BJ (cell line): ENCODE data around the gene ACTR5. TPM values are rescaled to one million over a fixed set of nuclear protein-coding genes. Genes with fewer than 3 reads are reported as not detected.

Source experiments
- CTCF ChIA-PET: fragments of 350-600 bp; formaldehyde crosslinking; extraction: SDS; loops from one replicate; lab custom pipeline; 2021; ENCODE audit warnings: antibody characterized with exemption, inconsistent platforms; lab: Yijun Ruan, JAX
- POLR2A ChIA-PET: fragments of 300-600 bp; sonication (Branson Sonifier 250); formaldehyde crosslinking; extraction: SDS; loops from one replicate; lab custom pipeline; 2021; ENCODE audit warnings: antibody characterized with exemption; lab: Charles Lee
- DNase-seq: peaks from one replicate; pipeline ENCODE4 v3.0.0-alpha.2; 2011; ENCODE audit warnings: low read depth
- H3K27me3 ChIP-seq: 2 replicates; pipeline ENCODE4 v1.6.0; 2011; ENCODE audit warnings: low read length; ENCODE audit not compliant: control insufficient read depth, insufficient read depth
- H3K36me3 ChIP-seq: 2 replicates; pipeline ENCODE4 v1.5.1; 2011; ENCODE audit warnings: low read length; ENCODE audit not compliant: control insufficient read depth, insufficient read depth
- H3K4me3 ChIP-seq: 2 replicates; pipeline ENCODE4 v1.5.1; 2011; ENCODE audit warnings: low read depth, mild to moderate bottlenecking, control low read depth, low read length
- CTCF ChIP-seq: IDR thresholded peaks from 2 replicates; pipeline ENCODE4 v1.5.1; 2011; ENCODE audit warnings: low read depth, mild to moderate bottlenecking, control low read depth, inconsistent platforms, low read length, moderate library complexity; ENCODE audit not compliant: insufficient read depth
- polyA plus RNA-seq: library from polyadenylated mRNA; depleted of rRNA; stranded (reverse); fragments of >200 nt; gene quantifications from 2 replicates; pipeline ENCODE4 v1.2.3, GENCODE V29; 2011

Gene ACTR5
- polyA plus RNA-seq, 1 experiment: 5.4 TPM

DNA sequence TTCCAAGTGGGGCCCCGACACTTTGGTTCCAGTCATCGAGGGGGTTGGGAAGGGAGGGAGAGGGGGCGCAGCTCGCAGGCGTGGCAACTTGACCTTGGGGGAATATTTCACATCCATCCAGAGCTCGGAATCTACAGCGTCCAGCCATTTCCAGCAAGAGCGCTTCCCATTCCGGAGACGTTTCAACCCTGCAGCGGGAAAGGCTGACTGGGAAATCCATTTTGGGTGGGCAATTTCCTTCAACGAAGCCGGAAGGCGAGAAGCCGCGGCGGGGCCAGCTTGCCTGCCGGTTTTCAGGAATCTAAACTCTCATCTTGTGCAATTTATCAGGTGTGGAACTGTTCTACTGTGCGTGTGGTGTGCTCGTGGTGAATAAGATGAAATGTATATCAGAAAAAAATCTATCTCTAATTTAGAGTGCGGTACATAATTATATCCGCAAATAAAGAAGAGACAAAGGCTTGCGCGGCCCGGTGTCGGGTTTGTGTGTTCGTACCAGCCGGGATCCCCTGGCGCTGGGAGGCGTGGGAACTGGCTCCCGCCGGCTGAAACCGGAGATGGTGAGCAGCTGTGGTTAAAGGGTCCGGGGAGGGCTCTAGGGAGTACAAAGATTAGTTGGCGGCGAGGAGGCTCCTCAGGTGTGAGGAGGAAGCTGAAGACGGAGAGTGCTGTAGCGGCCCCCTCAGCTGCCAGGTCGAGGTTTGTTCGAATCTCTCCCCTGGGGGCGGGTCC is 19.2 kb upstream of the ACTR5 start:
- ChIA-PET CTCF (no interaction called here), POLR2A (no interaction called here)
- no peak for TF ChIP-seq CTCF
- Histone ChIP-seq H3K27me3 (peaks cover 72% of the 10 kb centered on the region), H3K4me3 (no peak overlapping the region), H3K36me3 (no peaks in the 10 kb centered on the region)
- DNase-seq: no peak

GRCh38 chr20:38729767-38730166 is 18.5 kb upstream of the ACTR5 start:
- Histone ChIP-seq H3K36me3 (no peaks in the 10 kb centered on the region), H3K27me3 (peaks cover 68% of the 10 kb centered on the region), H3K4me3 (no peak overlapping the region)
- no peak for DNase-seq
- no peak for TF ChIP-seq CTCF
- ChIA-PET CTCF (no interaction called here), POLR2A (no interaction called here)

DNA sequence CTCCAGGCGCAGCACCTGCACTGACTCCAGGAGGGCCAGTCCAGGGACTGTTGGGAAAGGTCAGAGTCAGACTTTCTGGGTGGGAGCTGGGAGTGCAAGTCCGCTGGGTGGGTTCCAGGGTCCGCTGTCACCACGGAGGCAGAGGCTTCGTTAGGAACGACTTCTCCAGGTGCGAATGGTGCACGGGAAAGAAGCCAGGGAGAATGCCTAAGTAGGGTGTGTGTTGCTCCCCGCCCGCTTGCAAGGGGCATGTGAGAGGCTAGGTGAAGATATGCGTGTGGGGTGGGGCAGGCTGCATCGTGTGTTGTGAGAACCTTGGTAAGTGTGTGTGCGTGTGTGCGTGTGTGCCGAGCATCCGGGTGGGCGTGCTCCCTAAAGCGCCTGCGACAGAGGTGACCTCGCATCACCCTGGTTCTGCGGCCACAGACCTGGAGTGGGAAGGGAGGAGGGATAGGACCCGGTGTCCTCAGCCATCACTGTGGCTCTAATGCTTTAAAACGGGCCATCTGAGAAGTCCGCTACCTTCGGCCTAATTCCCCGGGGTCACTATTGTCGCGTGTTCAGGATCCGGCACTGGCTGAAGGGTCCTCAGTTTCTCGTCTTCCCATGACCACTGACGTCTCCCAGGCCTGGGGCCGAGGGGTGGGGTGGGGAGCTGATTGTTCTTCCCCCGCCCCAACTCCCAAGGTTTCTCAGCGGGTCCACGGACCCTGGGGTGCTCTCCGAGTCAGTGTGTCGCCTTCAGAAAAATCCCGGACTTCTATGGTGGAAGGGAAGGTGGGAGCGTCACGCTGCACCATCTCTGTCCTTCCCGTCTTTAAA is 17.9 kb upstream of the ACTR5 start:
- Histone ChIP-seq H3K27me3 (peaks cover 62% of the 10 kb centered on the region), H3K36me3 (no peaks in the 10 kb centered on the region), H3K4me3 (no peak overlapping the region)
- DNase-seq: no peak
- ChIA-PET POLR2A (no interaction called here), CTCF (interaction anchor here (0.7 to 2.4 kb wide), 14 partner anchors 9 to 309 kb away, joined by 3 to 14 read pairs (median 3); no protein-coding TSS in a partner anchor)
- no peak for TF ChIP-seq CTCF

DNA sequence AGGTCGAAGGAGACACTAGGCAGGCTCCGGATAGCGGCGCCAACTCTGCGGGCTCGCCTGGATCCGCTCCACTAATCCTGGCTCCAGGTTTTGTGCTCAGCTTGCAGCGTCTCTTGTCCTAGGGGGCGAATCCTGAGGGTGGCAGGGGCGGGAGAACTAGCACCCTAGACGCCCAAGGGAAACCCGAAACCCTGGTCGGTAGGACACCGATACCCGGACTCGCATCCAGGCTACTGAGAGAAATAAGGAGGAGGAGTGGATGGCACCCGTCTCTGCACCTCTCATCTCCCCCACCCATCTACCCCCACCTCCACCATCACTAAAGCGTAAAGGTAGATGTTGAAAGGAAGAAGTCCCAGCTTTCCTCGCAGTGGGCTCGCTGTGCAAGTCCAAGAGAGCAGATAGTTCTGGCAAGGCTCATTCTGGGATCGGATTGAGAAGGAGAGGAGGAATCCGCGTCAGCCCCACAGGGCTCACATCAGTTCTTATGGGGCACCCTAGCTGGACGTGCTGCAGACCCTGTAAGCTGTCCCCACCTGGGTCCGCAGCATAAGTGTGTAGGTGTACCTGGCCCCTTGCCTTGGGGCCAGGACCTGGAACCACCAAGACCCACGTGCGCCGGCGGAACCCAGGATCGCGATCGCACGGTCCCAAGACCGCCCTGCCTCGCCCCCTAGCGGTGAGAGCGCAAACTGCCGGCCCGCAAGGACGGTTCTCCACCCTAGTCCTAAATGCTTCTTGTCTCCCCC is 17.1 kb upstream of the ACTR5 start:
- Histone ChIP-seq H3K36me3 (no peaks in the 10 kb centered on the region), H3K4me3 (no peak overlapping the region), H3K27me3 (peaks cover 56% of the 10 kb centered on the region)
- POLR2A ChIA-PET: no interaction called here
- TF ChIP-seq CTCF: peak; percentile 97
- DNase-seq: no peak
- CTCF ChIA-PET: interaction anchor here (0.7 to 2.4 kb wide), 18 partner anchors 9 to 308 kb away, joined by 3 to 14 read pairs (median 3); no protein-coding TSS in a partner anchor

DNA sequence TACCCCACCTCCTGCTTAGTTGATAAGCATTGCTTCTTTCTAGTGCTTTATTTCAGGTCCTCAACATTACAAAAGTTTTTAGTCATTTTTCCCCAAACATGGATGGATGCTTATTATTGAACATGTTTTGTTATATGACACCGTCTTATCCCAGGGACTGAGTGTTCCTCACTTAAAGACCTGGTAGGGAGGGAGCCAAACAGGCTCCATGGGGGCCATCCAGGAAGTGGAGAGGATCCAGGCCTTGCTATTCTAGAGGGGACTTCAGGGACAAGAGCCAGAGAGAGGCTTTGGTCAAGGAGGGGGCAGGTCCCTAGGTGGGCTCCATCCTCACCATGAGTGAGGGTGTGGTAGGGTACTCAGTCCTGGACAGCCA is 16.5 kb upstream of the ACTR5 start:
- Histone ChIP-seq H3K27me3 (peaks cover 51% of the 10 kb centered on the region), H3K4me3 (no peak overlapping the region), H3K36me3 (no peaks in the 10 kb centered on the region)
- CTCF ChIA-PET: interaction anchor here (0.6 to 2.4 kb wide), 14 partner anchors 7 to 225 kb away, joined by 3 to 14 read pairs (median 3); partner anchors contain the start of gene SLC32A1
- no peak for DNase-seq
- no peak for TF ChIP-seq CTCF
- POLR2A ChIA-PET: no interaction called here
